ENCODE results near the gene DDR1.

GRCh38 chr6:30885999-30886896 is 1.9 kb downstream of the DDR1 start:
- TF ChIP-seq CTCF (IDR thresholded peaks at IDR 0.05; ENCODE audit: insufficient read depth, low read length, poor library complexity, severe bottlenecking) (no peak), EZH2phosphoT487 (conservative IDR thresholded peaks at IDR 0.05; ENCODE audit: low read length) (no peak)
